HL-60 (cell line): ENCODE measurements around the gene CALCB.

Source experiments
- CTCF ChIP-seq: IDR thresholded peaks from one replicate; pipeline ENCODE4 v1.5.1; 2011; ENCODE audit warnings: low read length, control low read depth, inconsistent platforms; ENCODE audit not compliant: insufficient read depth
- POLR2AphosphoS5 ChIP-seq: IDR thresholded peaks from 2 replicates; pipeline ENCODE4 v1.6.1; 2012; ENCODE audit warnings: low read depth

DNA sequence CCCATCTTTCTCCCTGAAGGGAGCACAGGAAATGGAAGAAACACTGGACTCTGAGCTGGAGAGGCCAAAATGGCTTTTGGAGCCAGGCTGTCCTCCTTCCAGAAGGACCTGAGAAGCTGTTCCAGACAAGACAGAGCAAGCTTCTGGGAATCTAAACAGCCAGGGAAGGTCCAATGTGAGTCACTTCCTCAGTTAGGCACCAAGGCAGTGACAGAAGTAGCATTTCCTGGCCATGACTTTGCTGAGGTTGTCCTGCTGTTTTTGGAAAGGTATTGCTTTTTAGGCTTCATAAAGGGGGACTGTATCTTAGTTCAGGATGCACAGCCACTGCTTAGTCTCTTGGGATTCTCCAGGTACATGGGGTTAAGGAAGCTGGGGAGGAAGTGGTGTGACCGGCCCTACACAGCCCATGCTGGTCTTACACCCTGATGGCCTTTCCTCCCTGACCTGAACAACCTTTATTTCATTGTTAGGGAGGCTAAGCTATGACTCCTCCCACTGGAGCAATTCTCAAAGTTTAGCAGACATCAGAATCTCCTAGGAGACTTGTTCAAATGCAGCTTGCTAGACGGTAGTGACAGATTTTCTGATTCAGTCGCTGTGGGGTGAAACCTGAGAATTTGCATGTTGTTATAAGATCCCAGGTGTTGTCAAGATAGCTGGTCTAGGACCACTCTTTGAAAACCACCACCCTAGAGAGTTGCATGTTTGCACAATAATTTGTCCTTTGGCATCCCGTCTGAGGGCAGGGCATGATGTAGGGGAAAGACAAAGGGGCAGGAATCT lies 34.5 kb downstream of the CALCB start:
- TF ChIP-seq CTCF, result no peak
- TF ChIP-seq POLR2AphosphoS5, result no peak
